Measurements from ENCODE around the gene STK26.
"Not testable (repeated sequence)": the region's sequence is repeated elsewhere in the genome, so short reads cannot be mapped to it uniquely, and the experiment has no call there.

STK26 gene

DNA sequence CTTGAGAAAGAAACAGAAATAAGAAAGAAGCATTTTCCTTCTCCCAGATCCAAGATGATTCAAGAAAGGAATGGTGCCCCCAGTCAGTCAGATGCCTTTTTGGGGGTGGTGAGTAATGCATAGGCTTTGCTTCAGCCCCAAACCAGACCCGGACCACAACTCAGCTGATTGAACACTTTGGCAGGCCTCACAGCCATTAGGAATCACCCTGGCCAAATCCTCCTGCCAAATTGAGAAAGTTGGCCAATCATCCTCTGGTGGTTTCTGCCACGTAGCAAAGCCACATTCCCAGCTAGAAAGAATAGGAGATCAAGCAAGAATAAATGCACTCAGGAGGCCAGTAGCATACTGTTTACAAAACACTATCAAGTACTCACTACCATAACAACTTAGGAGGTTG lies 71.1 kb downstream of the STK26 start:
- DNase-seq (ENCODE audit: low read depth), result no peak

DNA sequence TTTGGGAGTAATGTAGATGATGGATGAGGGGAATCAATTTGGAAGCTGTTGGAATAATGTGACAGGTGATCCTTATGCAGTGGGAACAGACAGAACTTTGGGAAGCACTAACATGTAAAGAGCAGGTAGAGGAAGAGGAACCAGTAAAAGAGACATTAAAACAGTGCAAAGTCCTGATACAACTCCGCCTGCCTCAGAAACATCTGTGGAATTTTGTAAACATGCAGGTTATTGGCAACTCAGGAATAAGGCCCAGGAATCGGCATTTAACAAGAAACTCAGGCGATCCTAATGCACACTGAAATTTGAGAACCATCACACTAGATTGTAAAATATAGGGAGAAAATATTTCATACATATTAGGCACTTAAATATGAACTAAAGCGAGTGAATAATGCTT lies 75.6 kb downstream of the STK26 start:
- not testable (repeated sequence) for DNase-seq (ENCODE audit: low read depth)

DNA sequence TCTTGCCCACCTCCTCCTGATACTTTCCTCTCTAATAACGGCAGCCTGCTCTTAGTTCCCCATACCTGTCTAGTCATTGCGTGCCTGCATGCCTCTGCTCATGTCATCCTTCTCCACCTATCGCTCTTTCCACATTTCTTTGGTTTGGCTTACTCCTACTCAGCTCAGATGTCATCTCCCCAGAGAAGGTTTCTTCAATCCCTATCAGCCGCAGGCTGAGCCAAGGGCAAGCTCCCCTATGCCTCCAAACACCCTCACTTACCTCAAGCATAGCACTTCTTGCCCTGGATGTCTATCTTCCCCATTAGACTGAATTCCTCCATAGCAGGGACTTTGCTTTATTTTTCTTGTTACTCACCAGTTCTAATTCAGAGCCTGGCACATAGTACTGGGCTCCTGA lies 78.1 kb downstream of the STK26 start:
- no peak for DNase-seq (ENCODE audit: low read depth)

DNA sequence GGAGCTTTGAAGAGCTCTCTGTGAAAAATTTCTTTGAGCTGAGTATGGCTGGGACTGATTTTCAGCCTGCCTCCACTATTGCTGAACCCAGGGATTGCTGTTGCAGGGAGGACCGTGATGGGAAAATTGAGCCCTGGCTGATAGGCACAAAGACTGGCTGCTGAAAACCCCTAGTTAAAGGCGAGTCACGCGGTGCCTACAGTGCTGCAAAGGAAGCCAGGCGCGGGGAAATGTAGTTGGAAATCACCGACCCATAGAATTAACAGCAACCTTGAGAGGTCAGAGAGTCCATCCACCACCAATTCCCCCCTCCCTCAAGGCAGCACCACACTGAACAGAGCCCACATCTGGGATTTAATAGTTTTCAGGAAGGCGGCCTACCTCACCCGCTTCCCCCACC lies 78.7 kb downstream of the STK26 start:
- DNase-seq (ENCODE audit: low read depth), result no peak

DNA sequence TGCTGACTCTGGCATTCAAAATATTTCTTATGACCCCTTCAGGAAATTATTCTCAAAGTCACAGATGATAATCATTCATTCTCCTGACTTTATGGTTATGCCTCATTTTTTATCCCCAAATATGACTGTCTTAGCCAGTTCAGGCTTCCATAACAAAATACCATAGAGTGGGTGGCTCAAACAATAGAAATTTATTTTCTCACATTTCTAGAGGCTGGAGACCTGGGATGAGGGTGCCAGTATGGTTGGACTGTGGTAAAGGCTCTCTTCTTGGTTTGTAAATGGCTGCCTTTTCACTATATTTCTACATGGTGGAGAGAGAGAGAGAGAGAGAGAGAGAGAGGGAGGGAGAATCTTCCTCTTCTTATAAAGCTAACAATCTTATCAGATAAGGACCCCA lies 84.2 kb downstream of the STK26 start:
- DNase-seq (ENCODE audit: low read depth), result no peak

DNA sequence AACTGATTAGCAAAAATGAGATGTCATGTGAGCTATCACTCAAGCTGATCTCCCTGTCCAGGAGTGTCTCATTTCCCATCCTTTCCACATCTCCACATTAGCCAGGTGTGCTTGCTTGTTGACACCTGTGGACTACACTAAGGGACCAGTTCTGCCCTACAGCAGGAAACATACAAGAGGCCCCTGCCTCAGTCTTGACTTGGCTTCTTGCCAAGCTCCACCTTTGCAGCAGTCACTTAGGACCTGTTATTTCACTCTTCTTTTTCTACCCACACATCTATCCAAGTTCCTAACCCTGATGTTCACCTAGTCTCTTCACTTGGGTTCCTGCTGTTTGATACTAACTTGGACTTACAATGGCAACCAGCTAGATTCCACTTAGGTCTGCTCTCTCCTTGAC lies 91.5 kb downstream of the STK26 start:
- DNase-seq (ENCODE audit: low read depth), result no peak

DNA sequence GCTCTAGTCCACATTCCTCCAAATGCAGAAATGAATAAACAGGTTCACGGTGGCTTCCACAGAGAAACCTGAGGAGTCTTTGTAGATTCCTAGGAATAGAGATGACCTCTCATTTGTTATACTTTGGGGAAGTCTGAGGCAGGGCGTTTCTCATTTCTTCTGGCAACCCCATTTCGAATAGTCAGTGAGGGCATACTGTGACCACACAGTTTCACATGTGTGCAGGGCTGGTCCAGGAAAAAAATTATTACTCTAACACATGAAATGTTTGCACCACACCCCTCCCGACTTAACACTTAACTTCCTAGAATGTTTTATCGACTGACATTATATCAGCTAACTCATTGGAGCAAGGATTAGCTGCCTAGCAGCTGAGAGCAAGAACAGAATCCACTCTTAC lies 92.7 kb downstream of the STK26 start:
- DNase-seq (ENCODE audit: low read depth), result no peak

DNA sequence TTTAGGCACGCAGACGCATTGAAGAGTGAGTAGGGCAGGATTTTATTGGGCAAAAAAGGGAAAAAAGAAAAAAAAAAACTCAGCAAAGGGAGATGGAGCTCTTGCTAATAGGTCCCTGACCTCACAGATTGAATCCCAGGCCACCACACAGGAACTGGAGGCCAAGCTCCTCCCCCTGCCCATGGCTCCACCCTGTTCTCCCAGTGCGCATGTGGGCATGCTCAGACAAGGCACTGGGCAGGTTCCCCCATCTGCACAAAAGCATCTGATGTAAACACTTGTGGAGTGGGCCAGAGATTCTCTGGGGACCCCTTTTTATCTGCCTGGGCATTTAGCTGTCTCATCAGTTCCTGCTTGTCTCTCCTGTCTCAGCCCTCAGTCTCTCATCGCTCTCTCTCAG lies 95.3 kb downstream of the STK26 start:
- no peak for DNase-seq (ENCODE audit: low read depth)

DNA sequence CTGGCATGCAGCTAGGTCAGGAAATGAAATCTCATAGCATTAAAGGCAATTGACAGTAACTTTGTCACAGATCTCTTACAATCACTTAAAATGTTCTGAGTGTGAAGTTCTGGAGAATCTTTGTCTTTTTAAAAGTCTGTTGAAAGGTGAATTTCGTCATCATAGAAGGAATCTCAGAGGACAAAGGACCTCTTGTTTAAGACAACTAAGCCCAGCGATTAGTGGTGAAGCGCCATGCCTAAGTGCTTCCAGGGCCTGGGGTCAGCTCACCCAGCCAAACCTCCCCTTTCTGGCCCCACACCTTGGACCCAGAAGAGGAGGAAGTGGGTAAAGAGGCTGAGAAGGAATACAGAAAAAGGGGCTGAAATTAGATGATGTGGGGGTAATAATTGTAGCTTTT lies 96.2 kb downstream of the STK26 start:
- DNase-seq (ENCODE audit: low read depth), result no peak

DNA sequence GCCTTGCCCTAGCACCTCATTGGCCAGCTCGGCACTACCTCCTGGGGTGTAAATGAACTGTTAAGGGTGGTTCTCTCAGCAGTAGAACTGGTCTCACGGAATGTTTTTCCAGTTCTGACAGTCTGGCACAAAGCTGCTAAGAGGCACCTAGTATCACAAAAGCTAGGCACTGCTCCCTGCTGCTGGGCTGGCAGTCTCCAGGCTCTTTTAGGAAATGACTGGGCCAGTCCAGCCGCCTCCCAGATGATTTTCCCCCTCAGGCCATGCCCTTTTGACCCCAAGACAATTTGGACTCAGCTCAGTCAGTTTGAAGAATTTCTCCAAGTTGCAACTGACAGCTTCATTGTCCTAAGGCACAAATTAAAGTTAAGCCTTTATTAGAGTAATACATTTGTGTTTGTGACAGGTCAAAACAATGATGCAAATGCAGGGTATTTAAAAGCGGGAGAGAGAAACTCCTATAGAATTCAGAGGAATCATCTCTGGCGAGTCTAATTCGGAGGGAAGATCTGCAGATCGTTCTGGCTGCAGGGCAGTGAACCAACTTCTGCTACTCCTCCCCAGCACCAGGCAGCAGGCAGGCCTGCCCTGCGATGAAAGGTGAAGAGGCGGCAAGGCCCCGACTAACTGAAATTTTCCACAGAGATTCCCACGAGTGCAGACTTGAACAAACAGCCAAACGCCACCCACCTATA lies 96.9 kb downstream of the STK26 start:
- DNase-seq (ENCODE audit: low read depth), result no peak

DNA sequence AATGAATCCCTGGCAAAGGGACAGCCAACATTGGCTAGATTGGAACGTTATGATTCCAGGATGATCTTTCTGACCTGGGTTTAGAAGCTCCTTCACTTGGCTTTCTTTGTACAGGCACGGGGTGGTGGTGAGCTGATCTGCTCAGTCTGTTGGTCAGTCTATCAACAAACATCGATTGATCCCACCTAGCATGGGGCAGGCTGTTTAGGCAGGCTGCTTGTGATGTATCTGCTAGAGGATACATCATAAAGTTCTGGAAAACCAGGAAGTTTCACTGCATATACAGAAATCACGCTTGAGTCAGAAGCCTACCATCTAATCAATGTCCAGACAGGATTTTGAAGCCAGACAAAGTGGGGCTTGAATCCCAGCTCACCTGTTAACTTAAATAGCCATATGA lies 97.8 kb downstream of the STK26 start:
- DNase-seq (ENCODE audit: low read depth), result no peak

Data from T-helper 22 cell (primary cell).